ENCODE data around the gene NRGN. TPM values are rescaled to one million over a fixed set of nuclear protein-coding genes. Genes with fewer than 3 reads are reported as not detected.

The NRGN gene
- total RNA-seq, 1 donor from 2014 or later, result 17.3 TPM

GRCh38 chr11:124793466-124794278, 53.9 kb downstream of the NRGN start:
- H3K4me1 Mint-ChIP-seq (ENCODE audit: unreplicated experiment), result peaks cover 43% of the 10 kb centered on the region
- no peak overlapping the region for H3K27ac Mint-ChIP-seq
- H3K36me3 Mint-ChIP-seq, result no peaks in the 10 kb centered on the region
- no peaks in the 10 kb centered on the region for H3K27me3 Mint-ChIP-seq
- peak; percentile 81 for TF ChIP-seq CTCF (conservative IDR thresholded peaks at IDR 0.05)
- H3K4me3 Mint-ChIP-seq, result no peak overlapping the region
- no peak for DNase-seq (ENCODE audit: extremely low spot score, unreplicated experiment)
- no peaks in the 10 kb centered on the region for H3K9me3 Mint-ChIP-seq

- DNase-seq (ENCODE audit: extremely low spot score, unreplicated experiment), result no peak
- no peaks in the 10 kb centered on the region for H3K9me3 Mint-ChIP-seq
- H3K4me1 Mint-ChIP-seq (ENCODE audit: unreplicated experiment), result peaks cover 38% of the 10 kb centered on the region
- TF ChIP-seq CTCF (conservative IDR thresholded peaks at IDR 0.05), result no peak
- H3K36me3 Mint-ChIP-seq, result no peaks in the 10 kb centered on the region
- no peaks in the 10 kb centered on the region for H3K27me3 Mint-ChIP-seq
- no peak overlapping the region for H3K4me3 Mint-ChIP-seq
- H3K27ac Mint-ChIP-seq, result no peak overlapping the region
Measured at GRCh38 chr11:124796312-124796711, 56.6 kb downstream of the NRGN start.

Other genes starting within 250 kb of the NRGN start
- gene OR8B12, start 196.3 kb upstream of the NRGN start, total RNA-seq (ENCODE audit: low replicate concordance), result not detected in 2 replicates
- 0.10 TPM in 1 of 2 replicates, not detected in the other for gene OR8A1, start 169.9 kb upstream of the NRGN start, total RNA-seq (ENCODE audit: low replicate concordance)
- 0.17 TPM in 1 of 2 replicates, not detected in the other for gene PANX3, start 128.5 kb upstream of the NRGN start, total RNA-seq (ENCODE audit: low replicate concordance)
- gene TBRG1, start 117.1 kb upstream of the NRGN start, total RNA-seq (ENCODE audit: low replicate concordance), result 29.4 and 41.1 TPM in 2 replicates
- gene SIAE, start 66.2 kb upstream of the NRGN start, total RNA-seq (ENCODE audit: low replicate concordance), result 28.8 and 33.9 TPM in 2 replicates
- gene SPA17, start 66.0 kb upstream of the NRGN start, total RNA-seq (ENCODE audit: low replicate concordance), result 7.2 and 13.4 TPM in 2 replicates
- gene VSIG2, start 12.3 kb downstream of the NRGN start, total RNA-seq (ENCODE audit: low replicate concordance), result 8.7 and 14.8 TPM in 2 replicates
- 3.6 and 3.7 TPM in 2 replicates for gene ESAM, start 22.3 kb downstream of the NRGN start, total RNA-seq (ENCODE audit: low replicate concordance)
- gene MSANTD2, start 60.5 kb downstream of the NRGN start, total RNA-seq (ENCODE audit: low replicate concordance), result 13.2 and 27.4 TPM in 2 replicates
- gene ROBO3, start 125.5 kb downstream of the NRGN start, total RNA-seq (ENCODE audit: low replicate concordance), result 5.5 and 27.4 TPM in 2 replicates
- gene ROBO4, start 157.9 kb downstream of the NRGN start, total RNA-seq (ENCODE audit: low replicate concordance), result not detected in 2 replicates
- not detected in 2 replicates for gene HEPN1, start 179.3 kb downstream of the NRGN start, total RNA-seq (ENCODE audit: low replicate concordance)
- 0.43 TPM in 1 of 2 replicates, not detected in the other for gene HEPACAM, start 196.1 kb downstream of the NRGN start, total RNA-seq (ENCODE audit: low replicate concordance)
- gene CCDC15, start 214.3 kb downstream of the NRGN start, total RNA-seq (ENCODE audit: low replicate concordance), result 1.5 and 3.2 TPM in 2 replicates